HG03520 (cell line): Measurements from ENCODE around the gene SET.
A peak's percentile ranks its signal among the peaks of the same experiment; 100 is the strongest.
"Not testable (repeated sequence)": the region's sequence is repeated elsewhere in the genome, so short reads cannot be mapped to it uniquely, and the experiment has no call there.

Source experiments
- ATAC-seq: cut with Tn5 transposase; IDR thresholded peaks from one replicate; pipeline ENCODE4 v1.9.1; 2021; ENCODE audit warnings: mild to moderate bottlenecking, moderate library complexity; ENCODE audit not compliant: unreplicated experiment

Gene SET

GRCh38 chr9:128685636-128686489 is 3.2 kb upstream of the SET start:
- no peak for ATAC-seq

GRCh38 chr9:128687453-128687852 is 1.6 kb upstream of the SET start:
- no peak for ATAC-seq

GRCh38 chr9:128689293-128689774 is 312 bp downstream of the SET start:
- ATAC-seq, result peak; percentile 17

- ATAC-seq, result no peak
These were observed 1.0 kb downstream of the SET start for GRCh38 chr9:128689820-128690683.

GRCh38 chr9:128690684-128691034 is 1.6 kb downstream of the SET start:
- ATAC-seq, result no peak

GRCh38 chr9:128693738-128694137 is 4.7 kb downstream of the SET start:
- ATAC-seq, result not testable (repeated sequence)

- ATAC-seq, result no peak
These were observed 5.3 kb downstream of the SET start for GRCh38 chr9:128694344-128694743.

GRCh38 chr9:128696923-128697707 is 8.1 kb downstream of the SET start:
- ATAC-seq, result no peak

GRCh38 chr9:128699096-128699795 is 10.2 kb downstream of the SET start:
- not testable (repeated sequence) for ATAC-seq

GRCh38 chr9:128701227-128701854 is 12.3 kb downstream of the SET start:
- no peak for ATAC-seq

GRCh38 chr9:128702445-128702948 is 13.5 kb downstream of the SET start, which contains the start of gene PKN3:
PKN3 (plus strand) TSS chr9:128702503; CDS start chr9:128702916, 413 bp downstream.
- ATAC-seq, result peak; percentile 73

- no peak for ATAC-seq
These were observed 14.1 kb downstream of the SET start for GRCh38 chr9:128702949-128703615.

- ATAC-seq, result no peak
These were observed 14.8 kb downstream of the SET start for GRCh38 chr9:128703616-128704355.

GRCh38 chr9:128704356-128704670 is 15.3 kb downstream of the SET start:
- ATAC-seq, result no peak

- ATAC-seq, result no peak
These were observed 16.3 kb downstream of the SET start for GRCh38 chr9:128705051-128705965.

GRCh38 chr9:128706045-128706444 is 17.0 kb downstream of the SET start:
- no peak for ATAC-seq

GRCh38 chr9:128706671-128707381 is 17.8 kb downstream of the SET start:
- ATAC-seq, result no peak
